ENCODE data around the gene LCP2.

Gene LCP2

DNA sequence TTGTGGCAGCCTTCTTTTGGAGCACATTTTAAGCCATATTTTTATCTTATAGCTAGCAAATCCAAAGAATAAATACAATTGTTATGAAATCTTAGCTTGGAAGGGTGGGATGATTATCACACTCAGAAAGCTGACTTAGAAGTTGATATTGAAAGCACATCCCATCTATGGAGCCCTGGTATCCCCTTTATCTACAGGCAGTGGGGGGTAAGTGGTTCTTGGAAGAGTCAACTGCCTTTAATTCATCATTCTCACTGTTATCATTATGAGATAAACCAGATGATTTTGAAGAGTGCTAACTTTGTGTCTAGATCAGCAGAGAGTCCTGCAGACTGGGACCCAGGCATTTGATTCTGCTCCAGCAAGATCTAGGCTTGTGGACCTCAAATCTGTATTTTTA lies 3.0 kb downstream of the LCP2 start:
- no peak for DNase-seq

DNA sequence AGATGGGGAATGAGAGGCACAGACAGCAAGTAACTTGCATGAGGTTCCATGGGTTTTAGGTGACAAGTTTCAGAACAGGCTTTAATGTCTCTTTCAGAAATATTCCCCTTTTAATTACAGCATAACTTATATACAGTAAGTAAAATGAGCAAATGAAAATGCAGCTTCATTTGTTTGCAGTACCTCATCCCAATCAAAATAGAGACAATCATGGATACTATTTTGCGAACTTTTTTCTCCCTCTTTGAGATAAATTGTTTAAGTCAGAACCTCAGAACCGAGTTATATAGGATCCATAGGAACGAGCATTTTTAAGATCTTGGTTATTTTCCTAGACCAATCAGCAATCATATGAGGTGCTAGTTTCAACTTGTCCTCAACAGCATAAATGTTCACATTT lies 3.5 kb downstream of the LCP2 start:
- no peak for DNase-seq

DNA sequence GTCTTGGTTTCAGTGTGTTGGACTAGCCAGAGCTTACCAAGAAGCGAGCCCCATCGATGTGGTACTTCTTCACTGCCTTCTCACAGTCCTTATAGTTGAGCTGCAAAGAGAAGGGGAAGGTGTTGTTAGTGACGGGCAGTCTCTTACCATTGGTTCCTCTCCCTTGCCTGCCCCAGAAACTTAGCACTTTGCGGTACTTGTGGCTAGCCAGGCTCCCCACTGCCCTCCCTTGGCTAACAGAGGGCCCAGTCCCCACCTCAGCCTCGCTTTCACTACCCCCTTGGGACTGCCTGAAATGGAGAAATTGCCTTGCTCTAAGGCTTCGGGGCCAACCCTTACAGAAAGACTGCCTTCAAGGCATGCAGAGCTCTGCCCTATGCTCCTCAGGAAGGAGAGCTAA lies 4.3 kb downstream of the LCP2 start:
- DNase-seq, result no peak

DNA sequence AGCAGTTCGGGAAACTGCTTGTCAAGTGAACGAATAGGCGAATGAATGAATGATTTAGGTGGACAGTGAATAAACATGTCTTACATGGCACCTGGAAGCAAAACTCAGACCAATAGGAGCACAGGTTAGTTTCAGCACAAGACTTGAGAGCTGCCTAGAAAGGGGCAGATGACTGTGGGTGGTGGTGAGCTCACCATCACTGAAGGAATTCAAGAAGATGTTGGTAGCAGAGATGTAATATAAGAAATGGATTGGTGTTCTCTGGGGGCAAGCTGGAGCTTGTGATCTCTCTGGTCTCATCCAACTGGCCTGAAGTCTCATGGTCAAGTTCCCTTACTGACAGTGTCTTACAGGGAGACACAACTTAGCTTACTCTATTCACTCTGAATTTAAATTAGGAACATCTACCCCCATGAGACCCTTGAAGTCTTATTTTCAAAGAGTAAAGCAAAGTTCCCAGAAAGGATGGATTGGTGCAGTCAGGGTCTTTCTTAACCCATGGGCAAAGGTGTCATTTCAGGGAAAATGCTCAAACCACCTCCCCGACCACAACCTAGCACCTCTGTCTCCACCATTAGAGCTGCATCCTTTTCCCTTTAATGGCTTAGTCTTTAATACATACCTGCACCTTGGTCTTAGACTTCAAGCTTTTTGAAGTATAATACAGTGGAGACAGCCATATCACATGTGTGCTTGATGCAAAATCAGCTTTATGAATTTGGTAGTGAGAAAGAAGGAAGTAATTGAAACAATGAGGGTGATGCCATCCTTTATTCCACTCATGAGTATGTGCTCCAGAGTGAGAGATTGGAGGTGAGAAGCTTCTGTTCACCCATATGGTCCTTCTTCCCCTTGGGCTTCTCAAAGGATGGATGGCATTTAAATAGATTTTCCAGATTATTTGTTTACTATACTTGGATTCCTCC lies 5.1 kb downstream of the LCP2 start:
- no peak for DNase-seq

DNA sequence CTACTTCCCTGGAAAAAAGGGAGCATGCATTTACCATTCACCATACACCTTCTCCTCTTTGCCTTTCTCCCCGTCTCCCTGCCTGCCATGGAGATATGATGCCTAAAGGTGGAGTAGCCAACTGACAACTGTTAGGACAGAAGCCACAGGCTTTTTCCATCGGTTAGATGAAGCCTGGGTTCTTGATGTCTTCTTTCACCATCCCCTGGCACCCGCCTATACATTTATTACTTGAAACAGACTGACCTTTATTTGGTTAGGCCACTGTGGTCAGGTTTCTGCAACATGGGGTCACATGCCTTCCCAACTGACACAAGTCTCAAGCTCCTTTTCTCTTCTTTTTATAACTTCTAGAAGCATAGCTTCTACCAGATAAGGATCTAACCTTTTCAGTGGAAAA lies 7.1 kb downstream of the LCP2 start:
- DNase-seq, result no peak

DNA sequence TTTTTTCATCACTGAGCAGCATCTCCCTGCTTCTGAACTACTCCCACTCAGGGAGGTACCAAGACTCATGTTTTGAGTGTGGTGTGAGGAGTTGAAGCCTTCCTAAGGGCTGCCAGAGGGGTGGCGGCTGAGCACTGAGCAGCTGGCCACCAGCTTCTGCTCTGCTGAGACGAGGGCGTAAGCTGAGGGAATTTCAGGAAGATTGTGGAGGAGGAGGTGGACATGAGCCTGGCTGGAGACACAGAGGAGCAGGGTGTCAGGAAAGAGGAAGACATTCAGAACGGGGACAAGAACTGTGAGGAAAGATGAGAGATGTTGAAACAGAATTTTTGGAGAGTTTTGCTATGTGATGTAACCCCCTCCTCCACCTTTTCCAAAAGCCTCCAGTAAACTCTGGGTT lies 7.8 kb downstream of the LCP2 start:
- DNase-seq, result no peak

DNA sequence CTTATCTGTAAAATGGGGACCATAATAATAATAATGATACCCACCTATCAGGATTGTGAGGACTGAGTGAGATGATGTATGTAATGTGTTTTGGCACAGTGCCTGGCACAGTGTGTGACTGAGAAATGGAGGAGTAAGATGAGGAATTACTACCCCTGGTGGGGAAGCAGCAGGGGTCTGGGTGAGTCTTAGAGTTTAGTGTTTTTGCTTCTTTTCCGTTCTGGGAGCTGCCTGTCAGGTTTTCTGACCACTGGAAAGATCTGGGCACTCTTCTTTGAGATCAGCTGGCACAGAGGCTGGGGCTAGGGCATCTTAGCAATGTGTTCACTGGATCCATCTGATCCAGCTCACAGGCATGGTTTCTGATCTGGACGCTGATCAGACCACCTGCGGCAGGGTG lies 8.5 kb downstream of the LCP2 start:
- DNase-seq, result no peak

DNA sequence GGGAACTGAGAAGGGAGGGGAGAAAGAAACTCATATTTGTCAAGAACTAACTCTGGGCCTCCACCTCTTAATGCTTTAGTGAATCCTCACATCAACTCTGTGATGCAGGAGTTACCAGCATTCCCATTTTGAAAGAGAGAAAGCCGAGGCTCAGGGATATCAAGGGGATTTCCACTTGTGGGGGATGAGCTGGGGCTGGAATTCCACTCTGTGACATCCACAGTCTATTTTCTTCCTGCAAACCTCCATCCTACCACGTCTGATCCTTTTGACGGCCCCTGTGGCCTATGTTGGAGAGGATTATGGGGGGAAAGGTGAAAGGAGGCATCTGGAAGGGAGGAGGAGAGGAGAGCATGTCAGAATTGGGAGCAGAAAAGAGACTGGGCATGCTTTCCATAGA lies 9.0 kb downstream of the LCP2 start:
- no peak for DNase-seq

DNA sequence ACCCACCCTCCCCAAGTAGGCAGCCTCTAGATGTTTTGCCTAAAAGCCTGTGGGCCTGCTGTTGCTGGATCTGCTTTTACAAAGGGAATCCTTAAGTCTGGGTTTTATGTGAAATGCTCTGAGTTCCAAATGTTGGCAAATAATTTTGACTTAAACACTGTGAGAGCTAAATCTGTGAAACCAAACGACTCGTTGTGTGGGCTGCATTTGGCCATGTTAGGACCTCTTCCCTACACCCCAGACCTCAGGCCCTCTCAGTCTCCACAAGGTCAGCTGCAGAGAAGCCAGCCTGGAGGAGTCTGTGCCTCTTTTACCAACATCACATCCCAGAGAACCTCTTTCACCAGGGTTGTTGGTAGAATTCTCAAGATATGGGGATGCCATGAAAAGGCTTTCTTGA lies 9.4 kb downstream of the LCP2 start:
- DNase-seq, result no peak

DNA sequence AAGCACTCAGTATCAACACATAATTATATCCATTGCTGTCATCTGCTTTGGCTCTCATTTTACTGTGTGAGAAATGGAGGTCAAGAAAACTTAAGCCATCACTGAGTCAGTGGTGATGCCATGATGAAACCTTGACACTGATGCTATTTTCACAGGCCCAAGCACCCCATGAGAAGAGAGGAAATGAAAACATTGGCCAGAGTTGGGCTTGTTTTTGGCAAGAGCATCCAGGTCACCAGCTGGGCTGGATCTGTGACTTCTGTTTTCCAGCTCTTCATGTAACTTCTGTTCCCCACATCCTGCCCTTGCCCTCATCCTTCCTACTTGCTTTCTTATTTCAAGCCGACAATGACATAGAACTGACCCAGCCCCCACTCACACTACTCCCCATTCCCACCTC lies 10.0 kb downstream of the LCP2 start:
- no peak for DNase-seq

DNA sequence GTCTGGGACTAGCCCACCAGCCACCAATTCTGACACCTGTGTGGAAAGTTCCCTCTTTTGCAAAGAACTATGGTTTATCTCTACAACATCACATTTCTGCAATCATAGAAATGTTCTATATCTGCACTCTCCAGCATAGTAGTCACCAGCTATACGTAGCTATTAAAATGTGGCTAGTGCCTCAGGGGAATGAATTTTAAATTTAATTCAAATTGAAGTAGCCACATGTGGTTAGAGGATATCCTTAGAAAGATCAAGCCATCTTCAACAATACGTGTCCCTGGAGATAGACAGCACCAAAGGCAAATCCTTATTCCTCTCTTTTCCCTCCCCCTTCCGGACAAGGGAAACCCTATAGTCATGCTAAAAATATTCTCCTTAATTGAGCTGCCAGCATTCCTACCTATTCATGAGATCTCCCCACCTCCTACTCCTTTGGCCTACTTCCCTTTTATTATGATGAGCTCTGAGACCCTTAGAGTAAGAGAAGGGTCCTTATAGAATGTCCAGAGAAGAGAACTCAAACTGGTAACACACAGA lies 11.1 kb downstream of the LCP2 start:
- no peak for DNase-seq

DNA sequence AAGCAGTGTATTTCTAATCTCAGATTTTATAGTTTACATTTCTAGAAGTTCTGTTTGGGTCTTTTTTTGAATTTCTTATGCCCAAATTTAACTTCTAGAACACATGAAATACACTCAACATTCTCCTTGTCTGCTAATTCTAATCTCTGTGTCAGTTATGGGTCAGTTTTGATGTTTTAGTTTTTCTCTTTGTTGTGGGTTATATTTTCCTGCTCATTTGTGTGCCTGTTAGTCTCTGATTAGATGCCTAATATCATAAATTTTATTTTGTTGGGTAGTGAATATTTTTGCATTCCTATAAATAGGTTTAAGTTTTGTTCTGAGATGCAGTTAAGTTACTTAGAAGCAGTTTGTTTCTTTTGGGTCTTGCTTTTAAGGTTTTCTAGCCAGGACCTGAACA lies 12.4 kb downstream of the LCP2 start:
- DNase-seq, result no peak

DNA sequence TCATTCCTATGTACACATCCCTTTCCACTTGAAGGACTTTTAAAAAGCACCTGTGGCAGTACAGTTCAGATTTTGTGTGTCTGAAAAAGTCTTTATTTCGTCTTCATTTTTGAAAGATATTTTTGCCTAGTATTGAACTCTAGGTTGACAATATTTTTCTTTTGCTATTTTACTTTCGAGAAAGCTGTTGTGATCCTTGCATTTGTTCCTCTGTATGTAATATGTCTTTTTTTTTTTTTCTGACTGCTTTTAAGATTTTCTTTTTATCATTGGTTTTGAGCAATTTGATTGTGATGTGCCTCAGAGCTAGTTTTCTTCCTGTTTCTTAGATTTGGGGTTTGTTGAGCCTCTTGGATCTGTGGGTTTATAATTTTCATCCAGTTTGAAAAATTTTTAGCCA lies 13.3 kb downstream of the LCP2 start:
- DNase-seq, result no peak

DNA sequence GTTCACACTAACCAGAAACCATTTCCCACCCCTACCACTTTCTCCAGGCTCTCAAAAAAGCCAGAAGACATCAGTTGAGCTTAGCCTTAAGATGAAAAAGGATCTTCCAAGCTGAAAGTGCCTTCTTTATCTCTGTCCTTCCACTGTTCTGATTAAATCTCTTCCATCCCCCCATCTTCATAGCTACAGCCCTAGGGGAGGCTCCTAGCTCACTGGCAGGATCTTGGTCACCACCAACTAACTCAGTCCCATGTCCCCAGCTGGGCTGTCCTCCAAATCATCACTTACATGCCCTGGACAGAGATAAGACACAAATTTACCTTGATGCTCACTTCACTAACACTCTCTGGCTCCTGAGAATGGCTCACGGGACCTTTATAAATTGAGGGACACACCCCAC lies 14.3 kb downstream of the LCP2 start:
- no peak for DNase-seq

DNA sequence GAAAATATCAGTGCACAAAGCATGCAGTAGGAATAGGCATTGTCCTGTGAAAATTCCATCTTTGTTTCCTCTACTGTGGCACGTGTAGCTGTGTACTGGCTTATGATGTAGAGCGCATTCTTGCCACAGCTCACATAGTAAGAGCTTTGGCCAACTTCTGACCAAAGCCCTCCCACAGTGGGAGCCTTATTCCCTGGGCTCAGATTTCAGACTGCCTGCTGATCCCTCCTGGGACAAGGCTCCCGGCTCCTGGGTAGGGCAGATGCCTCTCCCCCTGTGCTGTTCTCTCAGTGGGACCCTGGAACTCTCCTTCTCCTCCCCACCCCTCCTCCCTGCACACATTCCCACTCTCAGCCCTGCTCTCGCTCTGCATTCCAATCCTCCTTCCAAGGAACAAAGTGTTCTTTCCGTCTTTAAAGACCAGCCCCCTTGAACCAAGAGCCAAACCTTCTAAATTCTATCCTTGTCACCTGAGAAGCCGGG lies 17.5 kb downstream of the LCP2 start:
- no peak for DNase-seq

DNA sequence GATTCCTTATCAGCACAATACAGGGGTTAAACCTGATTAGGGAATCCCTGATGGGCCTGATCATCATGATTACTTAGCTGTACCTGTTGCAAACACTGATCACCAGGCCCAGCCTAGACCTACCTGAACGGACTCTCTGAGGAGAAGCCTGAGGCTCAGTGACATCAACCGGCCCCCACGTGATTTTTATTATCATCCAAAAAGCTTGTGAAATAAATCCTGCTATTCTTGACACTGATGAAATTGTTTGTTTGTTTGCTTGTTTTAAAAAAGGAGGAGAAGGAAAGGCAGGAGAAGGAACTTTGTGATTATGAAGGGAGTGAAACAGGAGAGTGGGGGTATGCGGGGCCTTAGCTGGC lies 18.1 kb downstream of the LCP2 start:
- DNase-seq, result no peak

DNA sequence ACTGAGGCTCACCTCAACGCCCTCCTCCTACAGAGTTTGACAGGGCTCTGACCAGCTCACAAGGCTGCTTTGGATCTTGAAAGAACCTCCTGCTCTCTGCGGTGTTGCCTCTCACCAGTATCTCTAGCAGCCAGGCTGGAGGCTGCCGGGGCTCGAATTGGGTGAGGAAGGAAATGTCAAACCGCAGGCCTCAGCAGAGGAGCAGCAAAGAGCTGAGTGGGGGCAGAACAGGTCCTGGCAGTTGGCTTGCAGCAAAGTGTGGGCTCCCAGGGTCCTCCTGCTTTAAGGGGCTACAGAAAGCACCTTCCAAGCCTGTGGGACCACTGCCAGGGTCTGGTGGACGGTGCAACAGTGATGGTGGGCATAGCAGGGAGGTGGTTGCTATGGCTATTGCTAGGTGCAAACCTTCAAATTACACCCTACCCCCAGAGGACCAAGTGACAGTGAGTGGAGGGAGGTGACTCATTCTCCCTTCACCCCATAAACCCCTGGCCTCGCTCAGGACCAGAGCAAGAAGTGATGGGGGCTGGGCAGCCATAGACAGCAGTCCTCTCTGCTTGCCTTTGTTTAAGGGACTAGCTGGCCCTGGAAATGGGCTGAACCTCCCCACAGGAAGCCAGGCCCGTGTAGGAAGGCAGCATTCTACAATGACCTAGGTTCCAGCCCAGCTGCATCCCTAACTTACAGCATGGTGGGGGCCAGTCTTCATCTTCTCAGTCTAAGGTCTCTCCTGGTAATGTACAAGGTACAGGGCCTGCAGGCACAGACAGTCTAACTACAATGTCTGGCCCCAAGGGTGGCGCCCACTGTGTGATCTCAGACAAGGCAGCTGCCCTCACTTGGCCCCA lies 18.7 kb downstream of the LCP2 start:
- no peak for DNase-seq

DNA sequence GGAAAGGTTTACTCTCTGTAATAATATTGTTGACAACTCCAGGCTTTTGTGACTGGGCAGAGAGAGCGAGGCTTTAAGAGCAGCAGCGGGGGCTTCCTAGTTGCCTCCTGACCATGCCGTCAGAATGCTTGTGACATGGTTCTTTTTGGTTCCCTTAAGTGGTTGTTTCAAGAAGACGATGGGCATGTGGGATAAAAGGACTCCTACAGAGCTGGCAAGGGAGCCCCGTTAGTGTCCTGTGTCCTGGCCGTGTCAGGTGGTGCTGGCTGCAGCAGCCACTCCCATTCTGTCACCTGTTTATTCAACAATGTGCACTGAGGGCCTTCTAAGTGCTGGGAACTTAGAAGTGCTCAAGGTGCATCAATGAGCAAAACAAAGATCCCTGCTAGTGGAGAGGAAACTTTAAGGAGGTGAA lies 19.7 kb downstream of the LCP2 start:
- DNase-seq, result peak; percentile 40

DNA sequence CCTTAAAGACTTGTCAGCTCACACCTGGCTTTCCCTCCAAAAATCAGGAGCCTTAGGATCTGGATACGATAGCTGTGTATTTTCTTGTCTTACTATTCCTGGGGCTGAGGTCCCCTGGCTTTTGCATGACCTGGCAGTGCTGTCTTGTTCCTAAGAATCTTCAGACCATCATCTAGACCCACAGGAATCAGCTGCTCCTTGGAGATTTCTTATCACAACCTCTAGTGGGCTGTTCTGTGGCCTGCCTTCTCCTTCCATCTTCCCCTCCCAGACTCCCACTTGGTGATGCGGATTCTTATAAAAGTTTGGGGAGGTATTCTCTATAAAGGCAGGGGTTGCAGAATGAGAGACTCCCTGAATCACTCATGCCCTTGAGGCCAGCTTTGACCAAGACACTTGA lies 21.4 kb downstream of the LCP2 start:
- DNase-seq, result no peak

DNA sequence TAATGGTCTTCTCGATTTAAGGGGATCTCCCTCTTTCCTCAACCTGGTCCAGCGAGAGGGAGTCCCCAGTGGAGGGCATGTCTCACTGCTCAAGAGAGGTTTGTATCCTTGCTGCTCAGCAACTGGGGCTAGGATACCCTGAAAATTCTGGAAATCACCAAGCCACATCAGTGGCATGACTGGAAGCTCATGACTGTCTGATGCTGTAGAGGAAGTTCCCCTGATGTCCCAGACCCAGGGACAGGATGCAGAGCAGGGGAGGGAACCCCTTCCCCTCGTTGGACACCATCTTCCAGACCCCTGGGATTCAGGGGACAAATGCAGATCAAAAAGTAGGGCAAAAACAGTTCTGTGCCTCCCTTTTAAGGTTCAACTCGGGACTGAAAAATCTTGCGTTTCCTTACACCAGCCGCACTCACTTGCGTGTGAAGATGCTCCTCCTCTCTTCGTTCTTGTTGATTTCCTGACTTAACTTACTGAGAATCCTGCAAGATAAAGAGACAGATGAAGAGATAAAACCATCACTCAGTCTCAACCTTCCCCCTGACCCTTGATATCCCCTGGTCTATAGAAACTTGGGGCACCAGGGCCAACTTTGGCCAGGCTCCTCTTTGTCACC lies 22.1 kb downstream of the LCP2 start:
- no peak for DNase-seq

DNA sequence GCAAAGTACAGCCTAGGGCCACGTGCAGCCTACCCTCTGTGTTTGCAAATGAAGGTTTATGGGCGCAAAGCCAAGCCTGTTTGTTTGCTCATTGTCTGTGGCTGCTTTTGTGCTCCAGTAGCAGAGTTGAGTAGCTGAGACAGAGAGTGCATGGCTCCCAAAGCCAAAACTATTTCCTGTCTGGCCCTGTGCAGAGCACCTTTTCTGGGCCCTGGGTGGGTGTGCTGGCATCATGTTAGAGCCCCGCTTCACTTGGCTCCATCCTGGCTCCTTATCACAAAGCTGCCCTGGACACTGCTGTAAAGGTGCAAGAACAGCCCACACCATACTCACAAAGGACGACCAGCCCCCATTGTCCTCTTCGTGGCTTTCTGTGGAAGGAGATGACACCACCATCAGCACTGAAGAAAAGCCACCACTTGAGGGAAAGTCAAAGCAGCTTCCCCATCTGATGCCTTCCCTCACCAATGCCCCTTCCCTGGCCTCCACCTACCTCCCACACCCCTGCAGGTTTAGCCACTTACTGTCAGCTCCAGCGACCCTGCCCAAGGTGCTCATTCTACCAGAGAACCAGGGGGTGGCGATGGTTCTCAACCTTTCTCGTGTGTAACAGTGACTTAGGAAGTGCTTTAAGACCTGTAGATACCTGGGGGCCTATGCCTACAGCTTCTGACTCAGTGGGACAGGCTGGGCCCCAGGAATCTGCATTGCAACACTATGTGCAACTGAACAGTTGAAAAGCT lies 23.4 kb downstream of the LCP2 start:
- DNase-seq, result peak; percentile 82

DNA sequence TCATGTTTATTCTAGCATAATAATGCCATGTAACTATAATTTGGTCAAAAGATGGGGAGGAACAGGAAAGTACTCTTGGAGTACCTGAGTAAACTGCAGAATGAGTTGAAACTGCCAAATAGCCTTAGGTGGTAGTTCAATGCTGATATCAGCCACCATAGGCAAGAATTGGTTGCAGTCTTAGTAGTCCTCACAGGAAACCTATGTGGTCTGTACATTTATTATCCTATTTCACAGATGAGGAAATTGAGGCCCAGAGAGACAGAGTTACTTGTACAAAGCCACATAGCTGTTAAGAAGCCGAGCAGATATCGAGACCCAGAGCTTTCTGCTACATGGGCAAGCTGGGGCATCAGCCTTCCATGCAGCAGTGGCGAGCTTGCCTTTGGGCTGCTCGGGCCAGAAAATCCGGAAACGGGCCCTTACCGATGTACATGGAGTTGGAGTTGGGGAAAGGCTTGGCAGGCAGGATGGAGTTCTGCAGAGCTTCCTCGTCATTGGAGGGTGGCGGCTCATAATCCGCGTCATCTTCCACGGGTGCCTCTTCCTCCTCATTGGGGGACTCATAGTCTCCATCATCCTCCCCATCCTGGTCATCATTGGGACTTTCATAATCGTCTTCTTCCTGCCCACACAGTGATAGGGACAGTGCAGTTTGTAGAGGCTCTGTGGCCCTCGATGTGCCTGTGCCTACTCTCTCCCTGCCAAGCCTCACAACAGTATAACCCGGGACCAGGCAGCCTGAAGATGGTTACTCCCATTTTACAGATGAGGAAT lies 27.1 kb downstream of the LCP2 start:
- DNase-seq, result no peak

All from NCI-H2029 treated with DMSO at 0.1 percent for 48 hours (cell line).